ENCODE results near the gene NKD2.

Gene NKD2

GRCh38 chr5:1002836-1003235 is 5.8 kb upstream of the NKD2 start:
- Histone ChIP-seq H3K27me3 (replicated peaks) (peaks cover 56% of the 10 kb centered on the region), H3K36me3 (replicated peaks) (no peaks in the 10 kb centered on the region), H3K27ac (no peak overlapping the region), H3K4me3 (ENCODE audit: low read depth, low read length) (no peak overlapping the region)
- TF ChIP-seq CTCF (IDR thresholded peaks at IDR 0.05; ENCODE audit: low read depth, low read length, missing control alignments) = no peak
- in situ Hi-C loops (cut with HindIII; ENCODE audit: low pct_ligation_motif_present, low sequenced_read_pairs) = no loop called here
- no peak for DNase-seq

GRCh38 chr5:1003296-1003937 is 5.2 kb upstream of the NKD2 start:
- in situ Hi-C loops (cut with HindIII; ENCODE audit: low pct_ligation_motif_present, low sequenced_read_pairs) = no loop called here
- H3K4me3 ChIP-seq (ENCODE audit: low read depth, low read length) = no peak overlapping the region
- no peaks in the 10 kb centered on the region for H3K36me3 ChIP-seq (replicated peaks)
- H3K27ac ChIP-seq = no peak overlapping the region
- no peak for TF ChIP-seq CTCF (IDR thresholded peaks at IDR 0.05; ENCODE audit: low read depth, low read length, missing control alignments)
- no peak for DNase-seq
- H3K27me3 ChIP-seq (replicated peaks) = peaks cover 62% of the 10 kb centered on the region

GRCh38 chr5:1004461-1005248 is 3.9 kb upstream of the NKD2 start:
- DNase-seq = no peak
- H3K4me3 ChIP-seq (ENCODE audit: low read depth, low read length) = no peak overlapping the region
- in situ Hi-C loops (cut with HindIII; ENCODE audit: low pct_ligation_motif_present, low sequenced_read_pairs) = no loop called here
- no peaks in the 10 kb centered on the region for H3K36me3 ChIP-seq (replicated peaks)
- peaks cover 70% of the 10 kb centered on the region for H3K27me3 ChIP-seq (replicated peaks)
- no peak overlapping the region for H3K27ac ChIP-seq
- TF ChIP-seq CTCF (IDR thresholded peaks at IDR 0.05; ENCODE audit: low read depth, low read length, missing control alignments) = peak; percentile 27

- Histone ChIP-seq H3K27ac (no peak overlapping the region), H3K27me3 (replicated peaks) (peaks cover 77% of the 10 kb centered on the region), H3K36me3 (replicated peaks) (no peaks in the 10 kb centered on the region), H3K4me3 (ENCODE audit: low read depth, low read length) (no peak overlapping the region)
- no peak for TF ChIP-seq CTCF (IDR thresholded peaks at IDR 0.05; ENCODE audit: low read depth, low read length, missing control alignments)
- DNase-seq = no peak
- in situ Hi-C loops (cut with HindIII; ENCODE audit: low pct_ligation_motif_present, low sequenced_read_pairs) = no loop called here
These were observed 3.3 kb upstream of the NKD2 start for GRCh38 chr5:1005249-1005851.

DNA sequence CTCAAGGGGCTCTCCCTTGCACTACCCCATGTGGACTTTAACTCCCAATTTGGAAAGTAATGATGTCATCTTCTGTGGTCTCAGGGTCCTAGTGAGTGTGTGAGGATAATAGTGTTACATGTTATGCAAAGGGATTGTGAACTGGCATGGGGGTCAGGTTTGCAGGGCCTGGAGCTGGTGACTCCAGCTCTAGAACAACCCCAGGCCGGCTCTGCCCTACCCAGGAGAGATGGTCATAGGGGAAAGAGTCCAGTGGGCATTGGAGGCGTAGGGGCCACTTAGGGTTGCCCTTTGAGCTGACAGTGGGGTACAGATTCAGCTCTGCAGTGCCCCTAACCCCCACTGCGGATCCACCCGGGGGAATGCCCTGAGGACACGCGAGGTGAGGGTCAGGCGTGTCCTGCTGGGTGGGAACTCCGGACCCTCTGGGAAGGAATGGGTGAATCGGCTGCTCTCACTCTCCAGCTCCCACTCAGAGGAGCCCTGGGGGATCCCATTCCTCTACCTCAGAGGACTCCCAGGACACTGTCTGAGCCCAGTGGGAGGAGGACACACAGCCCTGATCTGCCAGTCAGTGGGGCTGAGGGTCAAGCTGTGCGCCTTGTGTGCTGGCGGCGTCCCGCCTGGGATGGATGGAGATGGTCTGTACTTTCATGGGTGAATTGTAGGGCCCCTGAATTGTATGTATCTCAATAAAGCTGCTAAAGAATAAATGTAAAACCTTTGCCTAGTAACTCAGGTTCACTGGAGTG is 2.5 kb upstream of the NKD2 start:
- no peak overlapping the region for H3K27ac ChIP-seq
- no peak for TF ChIP-seq CTCF (IDR thresholded peaks at IDR 0.05; ENCODE audit: low read depth, low read length, missing control alignments)
- H3K27me3 ChIP-seq (replicated peaks) = peaks cover 81% of the 10 kb centered on the region
- H3K36me3 ChIP-seq (replicated peaks) = no peaks in the 10 kb centered on the region
- DNase-seq = no peak
- in situ Hi-C loops (cut with HindIII; ENCODE audit: low pct_ligation_motif_present, low sequenced_read_pairs) = no loop called here
- H3K4me3 ChIP-seq (ENCODE audit: low read depth, low read length) = no peak overlapping the region
